Cardiac muscle cell (in vitro differentiated cells and primary cell): ENCODE data around the gene SLC31A2. TPM values are rescaled to one million over a fixed set of nuclear protein-coding genes. Genes with fewer than 3 reads are reported as not detected.
"Not testable (repeated sequence)": the region's sequence is repeated elsewhere in the genome, so short reads cannot be mapped to it uniquely, and the experiment has no call there.

Experiments used
- DNase-seq, 2 donors: peaks; one replicate each; pipeline versions ENCODE4 v3.0.0 to v3.0.0-alpha.2; 2010 to 2017; ENCODE audit warnings: low read depth in 1 of 2, low spot score in 1 of 2
- H3K27ac ChIP-seq: fragments of 200-600 bp; sonication (generic); 2 replicates; pipeline ENCODE4 v1.5.1; 2016
- H3K27me3 ChIP-seq: fragments of 200-600 bp; sonication (generic); 2 replicates; pipeline ENCODE4 v1.6.0; 2016; ENCODE audit warnings: control low read depth
- H3K36me3 ChIP-seq: fragments of 200-600 bp; sonication (generic); 2 replicates; pipeline ENCODE4 v1.5.1; 2016; ENCODE audit warnings: control low read depth
- H3K4me1 ChIP-seq: fragments of 200-600 bp; sonication (generic); 2 replicates; pipeline ENCODE4 v1.8.1; 2017; ENCODE audit warnings: low read depth, mild to moderate bottlenecking, mixed run types
- H3K4me3 ChIP-seq: fragments of 200-600 bp; sonication (generic); 2 replicates; pipeline ENCODE4 v1.5.1; 2016; ENCODE audit warnings: mild to moderate bottlenecking
- H3K9me3 ChIP-seq: fragments of 200-600 bp; sonication (generic); 2 replicates; pipeline ENCODE4 v1.5.1; 2017; ENCODE audit warnings: low read depth, mild to moderate bottlenecking, control low read depth
- CTCF ChIP-seq: IDR thresholded peaks from 2 replicates; pipeline ENCODE4 v1.5.1; 2012; ENCODE audit warnings: low read depth, mild to moderate bottlenecking, low read length
- polyA plus RNA-seq: library from polyadenylated mRNA; unstranded; fragments of >200 nt; fragmentation: Nextera tagmentation; extraction: Ambion mirVana; gene quantifications from 2 replicates; pipeline ENCODE4 v1.2.1, GENCODE V29; 2016
- total RNA-seq: library from RNA; depleted of rRNA; stranded (reverse); fragments of >200 nt; gene quantifications from 2 replicates; pipeline ENCODE4 v1.2.3, GENCODE V29; 2016

Gene SLC31A2
- total and polyA plus RNA-seq, 2 experiments from 2014 or later, result 2.7 to 4.1 TPM

- no peak for DNase-seq
- Histone ChIP-seq H3K9me3 (no peaks in the 10 kb centered on the region), H3K36me3 (no peaks in the 10 kb centered on the region), H3K27me3 (no peaks in the 10 kb centered on the region), H3K4me3 (no peak overlapping the region), H3K4me1 (no peaks in the 10 kb centered on the region), H3K27ac (no peak overlapping the region)
- TF ChIP-seq CTCF, result no peak
Measured at GRCh38 chr9:113138760-113139159, 12.0 kb upstream of the SLC31A2 start.

DNA sequence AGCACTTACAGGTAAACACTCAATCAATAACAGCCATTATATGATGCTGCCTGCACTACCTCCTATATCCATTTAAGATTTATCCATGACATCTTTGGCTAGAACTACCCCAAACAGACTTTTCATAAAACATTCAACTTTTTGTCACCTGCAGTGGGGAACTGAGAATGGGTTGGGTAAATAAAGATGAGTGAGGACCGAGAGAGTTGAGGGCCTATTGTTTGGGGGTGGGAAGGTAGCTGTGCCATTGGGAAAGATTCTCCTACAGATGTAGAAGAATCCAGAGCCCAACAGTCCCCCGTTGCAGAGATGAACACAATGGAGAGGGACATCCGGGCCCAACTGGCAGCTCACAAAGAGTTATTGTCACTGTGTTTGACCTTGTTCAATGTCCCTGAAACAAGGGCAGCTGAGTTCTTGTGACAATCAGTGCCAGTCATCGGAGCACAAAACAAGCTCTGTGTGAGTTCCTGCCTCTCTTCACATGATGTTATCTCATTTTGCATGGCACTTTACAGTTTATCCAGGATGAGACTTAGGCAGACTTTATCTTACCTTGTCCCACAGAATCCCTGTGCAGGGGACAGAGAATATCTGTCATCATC is 11.5 kb upstream of the SLC31A2 start:
- Histone ChIP-seq H3K27me3 (no peaks in the 10 kb centered on the region), H3K27ac (no peak overlapping the region), H3K36me3 (no peaks in the 10 kb centered on the region), H3K9me3 (no peaks in the 10 kb centered on the region), H3K4me1 (no peaks in the 10 kb centered on the region), H3K4me3 (no peak overlapping the region)
- no peak for TF ChIP-seq CTCF
- DNase-seq, result no peak

GRCh38 chr9:113139953-113140352 is 10.9 kb upstream of the SLC31A2 start:
- no peak overlapping the region for H3K4me3 ChIP-seq
- no peak overlapping the region for H3K27ac ChIP-seq
- H3K9me3 ChIP-seq, result no peaks in the 10 kb centered on the region
- DNase-seq, result no peak
- H3K36me3 ChIP-seq, result no peaks in the 10 kb centered on the region
- no peak for TF ChIP-seq CTCF
- H3K27me3 ChIP-seq, result no peaks in the 10 kb centered on the region
- no peaks in the 10 kb centered on the region for H3K4me1 ChIP-seq

- not testable (repeated sequence) for H3K4me1 ChIP-seq, H3K36me3 ChIP-seq, H3K4me3 ChIP-seq, H3K27ac ChIP-seq, DNase-seq, H3K9me3 ChIP-seq, H3K27me3 ChIP-seq
Measured at GRCh38 chr9:113140896-113141295, 9.9 kb upstream of the SLC31A2 start.

GRCh38 chr9:113143432-113144227 is 7.2 kb upstream of the SLC31A2 start:
- Histone ChIP-seq H3K4me3 (no peak overlapping the region), H3K9me3 (no peaks in the 10 kb centered on the region), H3K27ac (no peak overlapping the region), H3K27me3 (no peaks in the 10 kb centered on the region), H3K4me1 (no peaks in the 10 kb centered on the region), H3K36me3 (no peaks in the 10 kb centered on the region)
- no peak for TF ChIP-seq CTCF
- DNase-seq, result no peak

- no peak for TF ChIP-seq CTCF
- Histone ChIP-seq H3K27ac (no peak overlapping the region), H3K9me3 (no peaks in the 10 kb centered on the region), H3K4me1 (no peaks in the 10 kb centered on the region), H3K36me3 (no peaks in the 10 kb centered on the region), H3K4me3 (no peak overlapping the region), H3K27me3 (peaks cover 8% of the 10 kb centered on the region)
- no peak for DNase-seq
Measured at GRCh38 chr9:113148372-113148705, 2.5 kb upstream of the SLC31A2 start.
